Hair follicle dermal papilla cell (primary cell): Measurements from ENCODE around the gene TMC5. TPM values are rescaled to one million over a fixed set of nuclear protein-coding genes. Genes with fewer than 3 reads are reported as not detected.

Experiments used
- total RNA-seq: library from RNA; depleted of rRNA; stranded (reverse); fragments of >200 nt; gene quantifications from 2 replicates; pipeline ENCODE4 v1.2.3, GENCODE V29; 2012

Gene TMC5, protein sequence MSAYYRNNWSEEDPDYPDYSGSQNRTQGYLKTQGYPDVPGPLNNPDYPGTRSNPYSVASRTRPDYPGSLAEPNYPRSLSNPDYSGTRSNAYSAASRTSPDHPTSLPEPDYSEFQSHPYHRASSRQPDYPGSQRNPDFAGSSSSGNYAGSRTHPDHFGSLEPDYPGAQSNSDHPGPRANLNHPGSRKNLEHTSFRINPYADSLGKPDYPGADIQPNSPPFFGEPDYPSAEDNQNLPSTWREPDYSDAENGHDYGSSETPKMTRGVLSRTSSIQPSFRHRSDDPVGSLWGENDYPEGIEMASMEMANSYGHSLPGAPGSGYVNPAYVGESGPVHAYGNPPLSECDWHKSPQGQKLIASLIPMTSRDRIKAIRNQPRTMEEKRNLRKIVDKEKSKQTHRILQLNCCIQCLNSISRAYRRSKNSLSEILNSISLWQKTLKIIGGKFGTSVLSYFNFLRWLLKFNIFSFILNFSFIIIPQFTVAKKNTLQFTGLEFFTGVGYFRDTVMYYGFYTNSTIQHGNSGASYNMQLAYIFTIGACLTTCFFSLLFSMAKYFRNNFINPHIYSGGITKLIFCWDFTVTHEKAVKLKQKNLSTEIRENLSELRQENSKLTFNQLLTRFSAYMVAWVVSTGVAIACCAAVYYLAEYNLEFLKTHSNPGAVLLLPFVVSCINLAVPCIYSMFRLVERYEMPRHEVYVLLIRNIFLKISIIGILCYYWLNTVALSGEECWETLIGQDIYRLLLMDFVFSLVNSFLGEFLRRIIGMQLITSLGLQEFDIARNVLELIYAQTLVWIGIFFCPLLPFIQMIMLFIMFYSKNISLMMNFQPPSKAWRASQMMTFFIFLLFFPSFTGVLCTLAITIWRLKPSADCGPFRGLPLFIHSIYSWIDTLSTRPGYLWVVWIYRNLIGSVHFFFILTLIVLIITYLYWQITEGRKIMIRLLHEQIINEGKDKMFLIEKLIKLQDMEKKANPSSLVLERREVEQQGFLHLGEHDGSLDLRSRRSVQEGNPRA
- total RNA-seq, result not detected in 2 replicates

DNA sequence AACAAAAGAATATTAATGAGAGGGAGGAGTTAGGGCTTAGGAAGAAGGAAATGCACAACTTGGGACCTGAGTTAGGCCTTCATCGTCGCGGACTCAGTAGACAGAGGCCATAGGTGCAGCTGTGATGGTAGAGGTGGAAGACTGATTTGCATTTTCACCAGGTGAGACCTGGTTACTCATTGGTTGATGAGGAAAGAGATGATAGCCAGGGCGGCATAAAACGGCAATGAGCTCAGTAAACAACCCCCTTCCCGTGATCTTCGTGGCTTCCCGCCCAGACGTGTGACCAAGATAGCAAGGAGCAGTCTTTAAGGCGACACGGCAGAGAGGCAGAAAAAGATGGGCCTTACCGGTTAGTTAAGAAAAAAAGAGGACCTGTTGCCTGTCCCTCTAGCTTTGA, at the start of gene TMC5:
TSS of gene TMC5 (plus strand) at position 244 of the 400 bp plus-strand sequence. CDS start 22,156 bp downstream, outside the sequence.

DNA sequence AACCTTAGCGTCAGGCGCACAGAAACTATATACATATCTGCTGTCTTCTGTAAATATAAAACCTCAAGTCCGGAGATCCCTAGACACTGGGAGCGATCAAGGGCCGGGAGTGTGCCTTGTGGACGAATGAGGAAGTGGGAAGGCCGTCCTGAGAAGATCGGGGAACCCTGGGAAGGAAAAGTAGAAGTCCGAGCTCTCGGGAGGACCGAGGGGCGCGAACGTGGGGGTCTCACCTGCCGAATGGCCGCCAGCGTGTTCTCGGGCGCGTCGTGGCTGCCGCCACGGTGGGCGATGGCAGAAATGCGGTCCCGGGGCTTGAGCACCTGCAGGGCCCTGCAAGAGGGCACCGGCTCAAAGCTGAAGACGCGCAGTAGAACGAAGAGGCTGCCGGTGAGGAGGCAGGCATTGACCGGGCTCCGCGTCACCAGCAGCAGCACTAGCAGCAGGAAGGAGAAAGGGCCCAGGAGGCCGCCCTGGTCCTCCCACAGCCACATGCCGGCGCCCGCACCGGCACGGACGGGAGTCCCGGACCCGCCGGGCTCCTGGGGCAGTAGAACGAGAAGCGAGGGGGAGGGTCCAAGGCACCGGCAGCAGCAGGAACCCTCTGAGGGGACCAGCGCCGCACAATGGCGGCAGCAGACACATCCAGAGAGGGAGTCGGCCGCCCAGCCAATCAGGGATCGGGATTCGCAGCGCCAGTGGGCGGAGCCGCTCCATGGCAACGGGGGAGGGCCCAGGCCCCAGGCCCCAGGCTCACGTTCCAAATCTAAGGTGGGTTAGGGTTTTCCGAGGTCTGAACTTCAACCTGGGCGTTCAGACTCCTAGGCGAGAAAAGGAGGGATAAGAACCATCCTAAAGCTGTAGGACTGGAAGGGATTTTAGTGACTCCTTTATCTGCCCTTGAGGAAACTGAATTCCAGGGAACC, 104.1 kb downstream of the TMC5 start, which contains the start of gene GDE1:
TSS of gene GDE1 (minus strand) at position 628 of the 926 bp plus-strand sequence. CDS start at position 494, 134 bp downstream.

DNA sequence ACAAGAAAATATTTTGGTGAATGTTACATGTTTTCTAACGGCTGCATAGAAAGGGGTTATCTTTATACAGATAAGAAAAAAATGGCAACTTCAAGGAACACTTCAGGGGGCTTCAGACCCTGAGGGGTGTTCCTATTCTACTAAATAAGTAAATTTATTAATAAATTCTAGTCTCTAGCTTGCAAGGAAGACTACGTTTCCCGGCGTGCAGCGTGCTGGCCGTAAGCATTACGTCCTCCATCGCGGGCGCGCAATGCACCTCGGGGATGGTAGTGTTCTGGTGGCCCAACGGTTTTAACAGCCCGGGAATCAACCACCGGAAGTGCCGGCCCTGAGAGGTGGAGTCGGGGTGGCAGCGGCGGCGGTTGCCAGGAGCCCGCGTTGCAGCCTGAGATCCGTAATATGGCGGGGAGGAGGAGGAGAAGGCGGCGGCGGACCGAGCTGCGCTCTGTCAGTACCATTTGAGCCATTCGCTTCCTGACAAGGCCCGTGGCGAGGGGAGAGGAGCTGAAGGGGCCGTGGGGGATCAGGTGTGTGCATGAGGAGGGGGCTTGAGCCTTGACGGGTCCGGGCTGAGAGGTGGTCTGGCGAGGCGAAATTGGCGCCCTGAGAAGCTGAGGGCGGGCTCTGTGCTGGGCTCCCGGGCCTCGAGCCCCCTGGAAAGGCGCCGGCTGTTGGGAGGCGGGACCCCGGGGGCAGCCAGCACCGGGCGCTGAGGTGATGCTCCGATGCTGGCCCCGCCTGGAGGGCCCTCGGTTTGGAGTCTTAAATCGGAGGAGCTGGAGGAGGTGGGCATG, 106.1 kb downstream of the TMC5 start, which contains the start of gene CCP110:
TSS of gene CCP110 (plus strand) at position 384 of the 797 bp plus-strand sequence. CDS start 3,940 bp downstream, outside the sequence.

Other genes with a start within 250 kb of the TMC5 start
- 0.12 and 0.65 TPM in 2 replicates for gene SYT17, start 249.6 kb upstream of the TMC5 start, total RNA-seq
- not detected in 2 replicates for gene CLEC19A, start 132.2 kb upstream of the TMC5 start, total RNA-seq
- 62.8 and 63.1 TPM in 2 replicates for gene GDE1, start 104.2 kb downstream of the TMC5 start, total RNA-seq
- gene CCP110, start 106.1 kb downstream of the TMC5 start, total RNA-seq, result 7.3 and 8.9 TPM in 2 replicates
- 50.8 and 53.7 TPM in 2 replicates for gene VPS35L, start 137.8 kb downstream of the TMC5 start, total RNA-seq